ENCODE data around the gene SLFN5.

The SLFN5 gene

GRCh38 chr17:35214631-35215273 is 28.1 kb upstream of the SLFN5 start (continued):
- TF ChIP-seq, protein P1, sequence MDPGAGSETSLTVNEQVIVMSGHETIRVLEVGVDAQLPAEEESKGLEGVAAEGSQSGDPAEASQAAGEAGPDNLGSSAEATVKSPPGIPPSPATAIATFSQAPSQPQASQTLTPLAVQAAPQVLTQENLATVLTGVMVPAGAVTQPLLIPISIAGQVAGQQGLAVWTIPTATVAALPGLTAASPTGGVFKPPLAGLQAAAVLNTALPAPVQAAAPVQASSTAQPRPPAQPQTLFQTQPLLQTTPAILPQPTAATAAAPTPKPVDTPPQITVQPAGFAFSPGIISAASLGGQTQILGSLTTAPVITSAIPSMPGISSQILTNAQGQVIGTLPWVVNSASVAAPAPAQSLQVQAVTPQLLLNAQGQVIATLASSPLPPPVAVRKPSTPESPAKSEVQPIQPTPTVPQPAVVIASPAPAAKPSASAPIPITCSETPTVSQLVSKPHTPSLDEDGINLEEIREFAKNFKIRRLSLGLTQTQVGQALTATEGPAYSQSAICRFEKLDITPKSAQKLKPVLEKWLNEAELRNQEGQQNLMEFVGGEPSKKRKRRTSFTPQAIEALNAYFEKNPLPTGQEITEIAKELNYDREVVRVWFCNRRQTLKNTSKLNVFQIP (CRISPR knock-in tag; IDR thresholded peaks at IDR 0.05; ENCODE audit: borderline replicate concordance, low read depth) = no peak
- TF ChIP-seq ZNF70 (CRISPR knock-in tag; IDR thresholded peaks at IDR 0.05) (no peak), BACH2 (CRISPR knock-in tag; IDR thresholded peaks at IDR 0.05; ENCODE audit: borderline replicate concordance) (no peak), ZC3H10 (CRISPR knock-in tag; IDR thresholded peaks at IDR 0.05) (no peak), GLIS3 (CRISPR knock-in tag; IDR thresholded peaks at IDR 0.05) (no peak)

DNA sequence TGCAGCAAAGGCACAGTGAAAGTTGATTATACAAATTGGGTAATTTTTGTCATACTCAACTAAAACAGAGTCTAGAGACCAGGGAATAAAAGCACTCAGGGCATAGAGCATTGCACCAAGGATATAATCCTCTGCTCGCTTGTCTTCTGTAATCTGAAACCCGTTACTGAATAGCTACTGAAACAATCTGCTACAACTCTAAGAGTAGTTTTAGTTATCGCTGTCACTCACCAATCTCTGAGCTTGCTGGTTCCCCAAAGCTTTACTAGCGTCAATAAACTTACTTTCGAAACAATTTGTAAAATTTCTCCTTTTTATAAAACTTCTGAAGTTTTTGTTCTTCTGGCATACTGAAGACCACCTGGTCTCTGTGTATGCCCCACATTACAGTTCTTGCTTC is 25.8 kb upstream of the SLFN5 start:
- TF ChIP-seq CSDC2 (CRISPR knock-in tag; IDR thresholded peaks at IDR 0.05) (no peak), ZFP3 (CRISPR knock-in tag; IDR thresholded peaks at IDR 0.05) (no peak)
- no peak for ATAC-seq

DNA sequence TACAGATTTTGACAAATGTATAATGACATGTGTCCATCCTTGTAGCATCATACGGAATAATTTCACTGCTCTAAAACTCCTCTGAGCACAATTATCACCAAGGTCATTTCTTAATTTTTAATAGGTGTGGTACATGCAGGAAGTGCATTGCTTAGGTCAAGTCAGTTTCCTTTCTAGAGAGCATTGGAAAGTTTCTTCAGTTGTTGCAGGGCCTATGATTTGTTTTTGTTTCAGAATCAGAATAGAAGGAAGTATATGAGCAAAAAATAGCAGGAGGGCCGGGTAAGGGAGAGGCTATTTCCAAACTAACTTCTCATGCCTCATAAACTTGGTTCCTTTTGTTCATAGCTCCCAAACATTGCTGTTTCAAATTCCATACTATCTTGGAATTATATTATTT is 24.0 kb upstream of the SLFN5 start:
- ATAC-seq = no peak
- TF ChIP-seq, protein P1 (CRISPR knock-in tag; IDR thresholded peaks at IDR 0.05; ENCODE audit: borderline replicate concordance, low read depth) = no peak

- no peak for ATAC-seq
- no peak for TF ChIP-seq ZNF565 (CRISPR knock-in tag; conservative IDR thresholded peaks at IDR 0.05; ENCODE audit: low read depth)
- no peak for TF ChIP-seq ZC3H10 (CRISPR knock-in tag; IDR thresholded peaks at IDR 0.05)
- TF ChIP-seq ZFP3 (CRISPR knock-in tag; IDR thresholded peaks at IDR 0.05) = no peak
- TF ChIP-seq ZFP30 (CRISPR knock-in tag; IDR thresholded peaks at IDR 0.05) = no peak
- TF ChIP-seq CSRNP3 (CRISPR knock-in tag; IDR thresholded peaks at IDR 0.05) = no peak
- TF ChIP-seq, protein P2, sequence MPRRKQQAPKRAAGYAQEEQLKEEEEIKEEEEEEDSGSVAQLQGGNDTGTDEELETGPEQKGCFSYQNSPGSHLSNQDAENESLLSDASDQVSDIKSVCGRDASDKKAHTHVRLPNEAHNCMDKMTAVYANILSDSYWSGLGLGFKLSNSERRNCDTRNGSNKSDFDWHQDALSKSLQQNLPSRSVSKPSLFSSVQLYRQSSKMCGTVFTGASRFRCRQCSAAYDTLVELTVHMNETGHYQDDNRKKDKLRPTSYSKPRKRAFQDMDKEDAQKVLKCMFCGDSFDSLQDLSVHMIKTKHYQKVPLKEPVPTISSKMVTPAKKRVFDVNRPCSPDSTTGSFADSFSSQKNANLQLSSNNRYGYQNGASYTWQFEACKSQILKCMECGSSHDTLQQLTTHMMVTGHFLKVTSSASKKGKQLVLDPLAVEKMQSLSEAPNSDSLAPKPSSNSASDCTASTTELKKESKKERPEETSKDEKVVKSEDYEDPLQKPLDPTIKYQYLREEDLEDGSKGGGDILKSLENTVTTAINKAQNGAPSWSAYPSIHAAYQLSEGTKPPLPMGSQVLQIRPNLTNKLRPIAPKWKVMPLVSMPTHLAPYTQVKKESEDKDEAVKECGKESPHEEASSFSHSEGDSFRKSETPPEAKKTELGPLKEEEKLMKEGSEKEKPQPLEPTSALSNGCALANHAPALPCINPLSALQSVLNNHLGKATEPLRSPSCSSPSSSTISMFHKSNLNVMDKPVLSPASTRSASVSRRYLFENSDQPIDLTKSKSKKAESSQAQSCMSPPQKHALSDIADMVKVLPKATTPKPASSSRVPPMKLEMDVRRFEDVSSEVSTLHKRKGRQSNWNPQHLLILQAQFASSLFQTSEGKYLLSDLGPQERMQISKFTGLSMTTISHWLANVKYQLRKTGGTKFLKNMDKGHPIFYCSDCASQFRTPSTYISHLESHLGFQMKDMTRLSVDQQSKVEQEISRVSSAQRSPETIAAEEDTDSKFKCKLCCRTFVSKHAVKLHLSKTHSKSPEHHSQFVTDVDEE (CRISPR knock-in tag; IDR thresholded peaks at IDR 0.05) = no peak
These were observed 20.4 kb upstream of the SLFN5 start for GRCh38 chr17:35222452-35222851.

DNA sequence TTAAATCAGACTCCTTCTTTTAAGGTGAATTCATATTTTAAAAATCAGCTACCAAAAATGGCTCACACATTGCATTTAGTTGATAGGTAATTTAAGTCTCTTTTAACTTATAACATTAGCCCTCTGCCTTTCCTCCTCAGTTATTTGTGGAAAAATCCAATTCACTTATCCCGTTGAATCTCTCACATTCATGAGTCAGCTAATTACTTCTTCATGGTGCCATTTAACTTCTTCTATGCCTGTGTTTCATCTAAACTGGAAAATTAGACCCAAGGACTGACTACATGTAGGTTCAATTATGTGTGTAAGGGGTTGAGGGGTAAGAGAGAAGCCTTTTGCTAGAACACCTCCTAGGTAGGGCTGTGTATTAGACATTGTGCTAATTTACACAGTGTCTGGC is 18.4 kb upstream of the SLFN5 start:
- TF ChIP-seq ARNTL (CRISPR knock-in tag; IDR thresholded peaks at IDR 0.05; ENCODE audit: borderline replicate concordance, low read depth) = no peak
- no peak for TF ChIP-seq ZFP3 (CRISPR knock-in tag; IDR thresholded peaks at IDR 0.05)
- no peak for TF ChIP-seq TOX (CRISPR knock-in tag; IDR thresholded peaks at IDR 0.05; ENCODE audit: borderline replicate concordance)
- TF ChIP-seq CREB5 (CRISPR knock-in tag; IDR thresholded peaks at IDR 0.05; ENCODE audit: low read depth) = no peak
- no peak for TF ChIP-seq CSRNP3 (CRISPR knock-in tag; IDR thresholded peaks at IDR 0.05)
- TF ChIP-seq TCF4 (CRISPR knock-in tag; IDR thresholded peaks at IDR 0.05; ENCODE audit: borderline replicate concordance) = no peak
- TF ChIP-seq PPARA (CRISPR knock-in tag; IDR thresholded peaks at IDR 0.05; ENCODE audit: borderline replicate concordance) = no peak
- no peak for TF ChIP-seq ZC3H10 (CRISPR knock-in tag; IDR thresholded peaks at IDR 0.05)
- TF ChIP-seq SNAI2 (CRISPR knock-in tag; IDR thresholded peaks at IDR 0.05) = no peak
- no peak for TF ChIP-seq GLIS3 (CRISPR knock-in tag; IDR thresholded peaks at IDR 0.05)
- no peak for ATAC-seq

Data from SK-N-SH treated with all-trans-retinoic acid at 6 μM for 48 hours (cell line).